OCI-LY1 (cell line): Measurements from ENCODE around the gene GJA9.

Experiments used
- H2AFZ ChIP-seq: fragments of 200-600 bp; sonication (generic), shearing (Covaris generic); 2 replicates; pipeline ENCODE4 v1.6.0; 2014; ENCODE audit warnings: antibody characterized with exemption, mild to moderate bottlenecking, low read length
- H3F3A ChIP-seq: fragments of 200-600 bp; sonication (generic), shearing (Covaris generic); 2 replicates; pipeline ENCODE4 v1.6.0; 2014; ENCODE audit warnings: mild to moderate bottlenecking, antibody characterized with exemption, low read length, moderate library complexity; ENCODE audit not compliant: insufficient read depth
- H3K27ac ChIP-seq: fragments of 200-600 bp; sonication (generic); 2 replicates; pipeline ENCODE4 v1.5.1; 2014; ENCODE audit warnings: low read length, mixed run types, mild to moderate bottlenecking, low read depth; ENCODE audit not compliant: poor library complexity, severe bottlenecking
- H3K27me3 ChIP-seq: fragments of 200-600 bp; sonication (generic); 2 replicates; pipeline ENCODE4 v1.6.0; 2014; ENCODE audit warnings: antibody characterized with exemption, mild to moderate bottlenecking, low read length, moderate library complexity; ENCODE audit not compliant: insufficient read depth
- H3K36me3 ChIP-seq: fragments of 200-600 bp; sonication (generic); 2 replicates; pipeline ENCODE4 v1.6.1; 2014; ENCODE audit warnings: mild to moderate bottlenecking, antibody characterized with exemption, low read length, moderate library complexity, mixed read lengths; ENCODE audit not compliant: insufficient read depth
- H3K4me1 ChIP-seq: fragments of 200-600 bp; sonication (generic); 2 replicates; pipeline ENCODE4 v1.5.1; 2014; ENCODE audit warnings: mild to moderate bottlenecking, low read length, moderate library complexity; ENCODE audit not compliant: insufficient read depth, severe bottlenecking
- H3K4me2 ChIP-seq: fragments of 200-600 bp; sonication (generic), shearing (Covaris generic); 2 replicates; pipeline ENCODE4 v1.6.1; 2014; ENCODE audit warnings: low read length
- H3K4me3 ChIP-seq: fragments of 200-600 bp; sonication (generic); 2 replicates; pipeline ENCODE4 v1.5.1; 2014; ENCODE audit warnings: low read length, low read depth, mild to moderate bottlenecking, mixed read lengths; ENCODE audit not compliant: poor library complexity, severe bottlenecking
- H3K79me2 ChIP-seq: fragments of 200-600 bp; shearing (Covaris generic); 2 replicates; pipeline ENCODE4 v1.6.1; 2016; ENCODE audit warnings: mixed run types, low read length, mixed read lengths; ENCODE audit not compliant: insufficient read depth
- H3K9ac ChIP-seq: fragments of 200-600 bp; sonication (generic), shearing (Covaris generic); 2 replicates; pipeline ENCODE4 v1.6.1; 2014; ENCODE audit warnings: mild to moderate bottlenecking, low read length, mixed read lengths
- H3K9me2 ChIP-seq: fragments of 200-600 bp; sonication (generic), shearing (Covaris generic); 2 replicates; pipeline ENCODE4 v1.6.1; 2014; ENCODE audit warnings: low read depth, mild to moderate bottlenecking, low read length, mixed read lengths
- H3K9me3 ChIP-seq: fragments of 200-600 bp; shearing (Covaris generic); 2 replicates; pipeline ENCODE4 v1.6.1; 2014; ENCODE audit warnings: low read length, mixed read lengths
- H4K20me1 ChIP-seq: fragments of 200-600 bp; sonication (generic), shearing (Covaris generic); 2 replicates; pipeline ENCODE4 v1.6.0; 2016; ENCODE audit warnings: mild to moderate bottlenecking, low read length; ENCODE audit not compliant: insufficient read depth
- CTCF ChIP-seq: fragments of 200-600 bp; sonication (generic), shearing (Covaris generic); IDR thresholded peaks from 2 replicates; pipeline ENCODE4 v1.5.1; 2017; ENCODE audit warnings: mild to moderate bottlenecking, antibody characterized with exemption, low read length, moderate library complexity, mixed read lengths
- EZH2 ChIP-seq: fragments of 200-600 bp; sonication (generic), shearing (Covaris generic); IDR thresholded peaks from 2 replicates; pipeline ENCODE4 v1.8.0; 2017; ENCODE audit warnings: borderline replicate concordance, mixed run types, mild to moderate bottlenecking, antibody characterized with exemption, low read length, moderate library complexity, mixed read lengths

Gene GJA9

GRCh38 chr1:38919130-38919529, 37.7 kb upstream of the GJA9 start:
- Histone ChIP-seq H4K20me1 (no peaks in the 10 kb centered on the region), H3K27me3 (no peaks in the 10 kb centered on the region), H3K4me2 (no peak overlapping the region), H2AFZ (no peak overlapping the region), H3K9ac (no peak overlapping the region), H3K79me2 (no peaks in the 10 kb centered on the region), H3F3A (no peaks in the 10 kb centered on the region), H3K36me3 (no peaks in the 10 kb centered on the region), H3K4me3 (no peak overlapping the region), H3K4me1 (no peaks in the 10 kb centered on the region), H3K9me2 (no peaks in the 10 kb centered on the region), H3K9me3 (no peaks in the 10 kb centered on the region), H3K27ac (no peak overlapping the region)
- TF ChIP-seq EZH2 (no peak), CTCF (no peak)

- Histone ChIP-seq H3K27ac (no peak overlapping the region), H4K20me1 (no peaks in the 10 kb centered on the region), H3K4me3 (no peak overlapping the region), H3K27me3 (no peaks in the 10 kb centered on the region), H3K4me1 (no peaks in the 10 kb centered on the region), H3K9me3 (no peaks in the 10 kb centered on the region), H3F3A (no peaks in the 10 kb centered on the region), H3K9me2 (no peaks in the 10 kb centered on the region), H3K36me3 (no peaks in the 10 kb centered on the region), H3K79me2 (no peaks in the 10 kb centered on the region), H3K9ac (no peak overlapping the region), H3K4me2 (no peak overlapping the region), H2AFZ (no peak overlapping the region)
- TF ChIP-seq EZH2, result no peak
- no peak for TF ChIP-seq CTCF
Observed at GRCh38 chr1:38918568-38918967, 37.2 kb upstream of the GJA9 start.

- no peaks in the 10 kb centered on the region for H3F3A ChIP-seq
- H3K9me2 ChIP-seq, result no peaks in the 10 kb centered on the region
- H3K27me3 ChIP-seq, result no peaks in the 10 kb centered on the region
- H3K4me2 ChIP-seq, result no peak overlapping the region
- no peaks in the 10 kb centered on the region for H4K20me1 ChIP-seq
- H3K79me2 ChIP-seq, result no peaks in the 10 kb centered on the region
- no peaks in the 10 kb centered on the region for H3K4me1 ChIP-seq
- H3K9ac ChIP-seq, result no peak overlapping the region
- no peak overlapping the region for H3K4me3 ChIP-seq
- H3K36me3 ChIP-seq, result no peaks in the 10 kb centered on the region
- H2AFZ ChIP-seq, result no peak overlapping the region
- H3K9me3 ChIP-seq, result no peaks in the 10 kb centered on the region
- no peak overlapping the region for H3K27ac ChIP-seq
- no peak for TF ChIP-seq CTCF
- TF ChIP-seq EZH2, result no peak
Observed at GRCh38 chr1:38917772-38918171, 36.4 kb upstream of the GJA9 start.
